HepG2 (cell line): ENCODE measurements around the gene UQCRFS1. TPM values are rescaled to one million over a fixed set of nuclear protein-coding genes. Genes with fewer than 3 reads are reported as not detected.
A peak's percentile ranks its signal among the peaks of the same experiment; 100 is the strongest.

Experiments
- ARNT2 ChIP-seq: sonication (generic); formaldehyde crosslinking; IDR thresholded peaks from 2 replicates; pipeline ENCODE4 v1.8.0; 2022; ENCODE audit warnings: mild to moderate bottlenecking, low read depth, missing genetic modification reagents, moderate library complexity
- HNF1A ChIP-seq, 2 experiments: sonication (generic) in 1 of 2; formaldehyde crosslinking in 1 of 2; IDR thresholded peaks; 2 replicates each; pipeline versions ENCODE4 v1.4.0 to v1.6.1; 2016 to 2020; ENCODE audit warnings: borderline replicate concordance in 1 of 2, low read depth in 1 of 2, mild to moderate bottlenecking in 1 of 2, missing genetic modification reagents in 1 of 2
- KDM6A ChIP-seq: IDR thresholded peaks from 2 replicates; pipeline ENCODE4 v1.6.1; 2016; ENCODE audit warnings: low read depth
- POLR2A ChIP-seq, 2 experiments: IDR thresholded peaks; 2 replicates each; pipeline ENCODE4 v1.6.1; 2011; ENCODE audit warnings: low read depth in 2 of 2, low read length in 2 of 2, mild to moderate bottlenecking in 1 of 2, moderate library complexity in 1 of 2; ENCODE audit not compliant: insufficient read depth in 1 of 2
- POLR2AphosphoS2 ChIP-seq: IDR thresholded peaks from 2 replicates; pipeline ENCODE4 v1.6.1; 2011; ENCODE audit warnings: low read depth, low read length, improper control_type of control experiment
- SALL2 ChIP-seq: sonication (generic); formaldehyde crosslinking; IDR thresholded peaks from 2 replicates; pipeline ENCODE4 v1.8.1; 2023; ENCODE audit warnings: mild to moderate bottlenecking, missing genetic modification reagents, inconsistent platforms
- SMC3 ChIP-seq: IDR thresholded peaks from 2 replicates; pipeline ENCODE4 v1.6.1; 2011; ENCODE audit warnings: low read length, improper control_type of control experiment
- SRF ChIP-seq: IDR thresholded peaks from 2 replicates; pipeline ENCODE4 v1.6.1; 2011; ENCODE audit warnings: mild to moderate bottlenecking, low read depth, low read length, moderate library complexity
- TAF1 ChIP-seq: sonication (generic); formaldehyde crosslinking; IDR thresholded peaks from 2 replicates; pipeline ENCODE4 v1.4.0; 2020; ENCODE audit warnings: missing genetic modification reagents
- ZFP36L2 ChIP-seq: sonication (generic); formaldehyde crosslinking; IDR thresholded peaks from 2 replicates; pipeline ENCODE4 v1.4.0; 2020; ENCODE audit warnings: missing genetic modification reagents
- ZFP90 ChIP-seq: sonication (generic); formaldehyde crosslinking; IDR thresholded peaks from 2 replicates; pipeline ENCODE4 v1.8.0; 2022; ENCODE audit warnings: missing genetic modification reagents, mild to moderate bottlenecking, inconsistent platforms, borderline replicate concordance
- ZNF142 ChIP-seq: sonication (generic); formaldehyde crosslinking; IDR thresholded peaks from 2 replicates; pipeline ENCODE4 v1.4.0; 2020; ENCODE audit warnings: missing genetic modification reagents
- ZNF382 ChIP-seq: sonication (generic); formaldehyde crosslinking; IDR thresholded peaks from 2 replicates; pipeline ENCODE4 v1.5.0; 2020; ENCODE audit warnings: missing genetic modification reagents, mild to moderate bottlenecking, borderline replicate concordance
- ZNF713 ChIP-seq: sonication (generic); formaldehyde crosslinking; IDR thresholded peaks from 2 replicates; pipeline ENCODE4 v1.4.0; 2020; ENCODE audit warnings: mild to moderate bottlenecking, missing genetic modification reagents
- polyA plus RNA-seq, 8 experiments: library from polyadenylated mRNA; depleted of rRNA in 3 of 8; stranded (reverse) in 7 of 8; unstranded in 1 of 8; fragments of >200 nt; fragmentation: Illumina TruSeq in 4 of 8; extraction: Trizol in 4 of 8; gene quantifications; 2 replicates each; pipeline versions ENCODE4 v1.2.1 to v1.2.3, GENCODE V29; 2011 to 2016; ENCODE audit warnings: low read depth in 4 of 8, missing spikeins in 1 of 8, mixed read lengths in 1 of 8; ENCODE audit not compliant: insufficient read depth in 1 of 8
- total RNA-seq, 5 experiments: library from RNA; depleted of rRNA; stranded (reverse); fragments of >200 nt; fragmentation: Illumina TruSeq; extraction: Trizol; gene quantifications; 2 replicates each; pipeline ENCODE4 v1.2.3, GENCODE V29; 2016; ENCODE audit warnings: low read depth in 1 of 5
- TF ChIP-seq, protein P1 (sequence below): sonication (generic); formaldehyde crosslinking; IDR thresholded peaks from 2 replicates; pipeline ENCODE4 v1.5.0; 2020; ENCODE audit warnings: missing genetic modification reagents

UQCRFS1 gene
- total and polyA plus RNA-seq, 2 of the 13 experiments (the other 11 are each of a cell fraction or from before 2014, with no cell fraction given), result 49.5 to 51.1 TPM

- TF ChIP-seq ZNF142 (CRISPR knock-in tag), result 0 out of 2 replicates have a peak, but pooled peaks have one; percentile 55
- peak; percentile 63; the same call in 1 of the 2 replicates for TF ChIP-seq ARNT2 (CRISPR knock-in tag)
- peak in 1 of 2 experiments; percentile 52; a peak in 3 of 4 replicates for TF ChIP-seq POLR2A (IDR thresholded peaks at IDR 0.05; ENCODE audit: insufficient read depth in 1 of 2, low read depth in 2 of 2, low read length in 2 of 2)
- no peak for TF ChIP-seq ZFP36L2 (CRISPR knock-in tag)
- TF ChIP-seq KDM6A (CRISPR knock-in tag), result no peak
- TF ChIP-seq TAF1 (CRISPR knock-in tag), result peak; percentile 68
- 0 out of 2 replicates have a peak, but pooled peaks have one; percentile 34 for TF ChIP-seq SALL2 (CRISPR knock-in tag)
- no peak for TF ChIP-seq POLR2AphosphoS2
- TF ChIP-seq HNF1A (IDR thresholded peaks at IDR 0.05; ENCODE audit: low read depth), result no peak
- TF ChIP-seq HNF1A (CRISPR knock-in tag; IDR thresholded peaks at IDR 0.05; ENCODE audit: borderline replicate concordance), result no peak
- no peak for TF ChIP-seq SRF
- TF ChIP-seq ZFP90 (CRISPR knock-in tag), result no peak
- TF ChIP-seq ZNF713 (CRISPR knock-in tag), result 0 out of 2 replicates have a peak, but pooled peaks have one; percentile 49
- no peak for TF ChIP-seq ZNF382 (CRISPR knock-in tag)
- TF ChIP-seq SMC3, result no peak
- TF ChIP-seq, protein P1, sequence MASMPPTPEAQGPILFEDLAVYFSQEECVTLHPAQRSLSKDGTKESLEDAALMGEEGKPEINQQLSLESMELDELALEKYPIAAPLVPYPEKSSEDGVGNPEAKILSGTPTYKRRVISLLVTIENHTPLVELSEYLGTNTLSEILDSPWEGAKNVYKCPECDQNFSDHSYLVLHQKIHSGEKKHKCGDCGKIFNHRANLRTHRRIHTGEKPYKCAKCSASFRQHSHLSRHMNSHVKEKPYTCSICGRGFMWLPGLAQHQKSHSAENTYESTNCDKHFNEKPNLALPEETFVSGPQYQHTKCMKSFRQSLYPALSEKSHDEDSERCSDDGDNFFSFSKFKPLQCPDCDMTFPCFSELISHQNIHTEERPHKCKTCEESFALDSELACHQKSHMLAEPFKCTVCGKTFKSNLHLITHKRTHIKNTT (CRISPR knock-in tag), result no peak
Measured at GRCh38 chr19:29212648-29213573, at the start of gene UQCRFS1 (continued).
